ENCODE data around the gene STXBP2. TPM values are rescaled to one million over a fixed set of nuclear protein-coding genes. Genes with fewer than 3 reads are reported as not detected.
A peak's percentile ranks its signal among the peaks of the same experiment; 100 is the strongest.

STXBP2 gene
- total and polyA plus RNA-seq, 2 experiments from 2014 or later = 58.6 to 142 TPM

DNA sequence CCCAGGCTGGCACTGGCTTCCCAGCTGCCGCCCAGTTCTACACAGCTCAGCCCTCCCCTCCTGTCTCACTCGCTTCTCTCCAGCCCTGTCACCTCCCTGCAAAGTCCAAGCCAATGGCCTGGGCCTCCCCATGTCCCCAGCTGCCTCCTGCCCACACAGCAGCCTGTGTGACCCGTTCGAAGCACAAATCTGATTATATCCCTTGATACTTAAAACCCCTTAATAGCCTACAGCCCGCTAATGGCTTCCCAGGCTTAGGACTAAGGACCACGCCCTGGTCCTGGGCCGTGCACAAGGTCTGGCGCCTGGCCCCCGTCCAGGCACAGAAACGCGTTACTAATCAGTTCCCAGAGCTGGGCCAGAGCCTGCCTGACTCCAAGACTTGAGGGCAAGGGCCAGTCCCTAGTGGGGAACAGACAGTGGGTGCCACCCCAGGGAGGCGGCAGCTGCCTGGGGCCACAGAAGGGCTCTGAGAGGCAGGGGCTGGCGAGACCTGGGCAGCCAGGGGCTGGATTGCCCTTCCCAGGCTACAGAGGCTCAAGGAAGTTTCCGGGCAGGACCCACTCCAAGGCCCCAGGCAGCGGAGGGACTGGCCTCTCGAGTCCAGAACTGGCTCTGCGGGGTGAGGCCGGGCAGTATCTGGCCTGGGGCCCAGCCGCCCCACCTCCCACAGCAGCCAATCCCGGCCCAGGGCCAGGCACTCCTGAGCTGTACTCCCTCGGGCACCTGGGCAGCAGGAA lies 18.0 kb upstream of the STXBP2 start:
- Histone ChIP-seq H3K79me2 (no peaks in the 10 kb centered on the region), H2AFZ (no peak overlapping the region), H3K27me3 (no peaks in the 10 kb centered on the region), H3K36me3 (replicated peaks; ENCODE audit: insufficient read depth, low read depth) (no peaks in the 10 kb centered on the region), H3K4me2 (no peak overlapping the region), H3K27ac (peak overlapping the region; percentile 47), H4K20me1 (ENCODE audit: insufficient read depth, poor library complexity, severe bottlenecking) (no peaks in the 10 kb centered on the region), H3K4me3 (no peak overlapping the region), H3K9me2 (replicated peaks; ENCODE audit: insufficient read depth) (no peaks in the 10 kb centered on the region), H3K9me3 (ENCODE audit: low read depth) (no peaks in the 10 kb centered on the region), H3K4me1 (ENCODE audit: insufficient read depth) (no peaks in the 10 kb centered on the region)
- TF ChIP-seq EZH2phosphoT487 (IDR thresholded peaks at IDR 0.05; ENCODE audit: low read depth, severe bottlenecking, unreplicated experiment) (no peak), EZH2 (IDR thresholded peaks at IDR 0.05; ENCODE audit: borderline replicate concordance) (no peak)
- TF ChIP-seq, protein P1, sequence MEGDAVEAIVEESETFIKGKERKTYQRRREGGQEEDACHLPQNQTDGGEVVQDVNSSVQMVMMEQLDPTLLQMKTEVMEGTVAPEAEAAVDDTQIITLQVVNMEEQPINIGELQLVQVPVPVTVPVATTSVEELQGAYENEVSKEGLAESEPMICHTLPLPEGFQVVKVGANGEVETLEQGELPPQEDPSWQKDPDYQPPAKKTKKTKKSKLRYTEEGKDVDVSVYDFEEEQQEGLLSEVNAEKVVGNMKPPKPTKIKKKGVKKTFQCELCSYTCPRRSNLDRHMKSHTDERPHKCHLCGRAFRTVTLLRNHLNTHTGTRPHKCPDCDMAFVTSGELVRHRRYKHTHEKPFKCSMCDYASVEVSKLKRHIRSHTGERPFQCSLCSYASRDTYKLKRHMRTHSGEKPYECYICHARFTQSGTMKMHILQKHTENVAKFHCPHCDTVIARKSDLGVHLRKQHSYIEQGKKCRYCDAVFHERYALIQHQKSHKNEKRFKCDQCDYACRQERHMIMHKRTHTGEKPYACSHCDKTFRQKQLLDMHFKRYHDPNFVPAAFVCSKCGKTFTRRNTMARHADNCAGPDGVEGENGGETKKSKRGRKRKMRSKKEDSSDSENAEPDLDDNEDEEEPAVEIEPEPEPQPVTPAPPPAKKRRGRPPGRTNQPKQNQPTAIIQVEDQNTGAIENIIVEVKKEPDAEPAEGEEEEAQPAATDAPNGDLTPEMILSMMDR (IDR thresholded peaks at IDR 0.05; ENCODE audit: poor library complexity) = no peak
- whole genome bisulfite sequencing (ENCODE audit: low lambda C conversion rate, missing lambda C conversion rate) = 74% methylated on average over 20 of the region's 21 CpGs
- DNase-seq (ENCODE audit: low spot score) = no peak

DNA sequence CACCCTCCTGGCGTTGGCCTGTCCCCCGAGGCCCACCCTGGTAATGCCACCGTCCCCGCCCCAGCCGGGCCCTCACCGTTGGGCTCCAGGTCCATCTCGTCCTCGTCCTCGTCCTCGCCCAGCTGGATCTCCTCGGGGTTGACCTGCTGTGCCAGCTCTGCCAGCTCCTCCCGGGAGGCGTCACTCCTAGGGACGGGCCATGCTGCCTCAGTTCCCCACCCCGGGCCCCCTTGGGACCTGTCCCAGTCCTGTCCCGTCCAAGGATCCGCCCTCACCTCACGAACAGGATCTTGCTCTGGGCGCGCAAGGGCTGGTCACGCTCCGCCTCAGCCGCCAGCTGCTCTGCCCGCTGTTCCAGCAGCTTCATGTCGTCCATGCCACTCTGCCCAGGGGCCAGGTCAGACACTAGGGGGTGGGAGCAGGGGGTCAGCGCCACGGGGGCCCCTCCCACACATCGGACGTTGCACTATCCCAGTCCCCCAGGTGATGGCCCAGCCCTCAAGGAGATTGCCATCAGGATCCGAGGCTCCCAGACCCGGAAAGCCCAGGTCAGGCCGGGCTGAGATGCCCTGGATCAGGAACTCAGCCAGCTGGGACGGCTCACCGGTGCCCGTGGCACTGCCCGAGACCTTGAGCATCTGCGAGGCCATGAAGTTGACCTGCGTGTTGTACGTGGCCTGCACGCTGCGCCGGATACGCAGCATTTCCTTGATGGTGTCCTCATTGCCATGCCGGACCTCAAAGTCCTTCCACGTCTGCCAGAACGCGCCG lies 17.1 kb upstream of the STXBP2 start:
- no peaks in the 10 kb centered on the region for H3K4me1 ChIP-seq (ENCODE audit: insufficient read depth)
- no peaks in the 10 kb centered on the region for H3K9me2 ChIP-seq (replicated peaks; ENCODE audit: insufficient read depth)
- no peak for DNase-seq (ENCODE audit: low spot score)
- WGBS (ENCODE audit: low lambda C conversion rate, missing lambda C conversion rate) = 96% methylated on average over 38 of the region's 48 CpGs
- no peak overlapping the region for H3K27ac ChIP-seq
- no peak for TF ChIP-seq EZH2phosphoT487 (IDR thresholded peaks at IDR 0.05; ENCODE audit: low read depth, severe bottlenecking, unreplicated experiment)
- no peak for TF ChIP-seq EZH2 (IDR thresholded peaks at IDR 0.05; ENCODE audit: borderline replicate concordance)
- TF ChIP-seq, protein P1 (IDR thresholded peaks at IDR 0.05; ENCODE audit: poor library complexity) = no peak
- no peaks in the 10 kb centered on the region for H3K79me2 ChIP-seq
- no peaks in the 10 kb centered on the region for H3K9me3 ChIP-seq (ENCODE audit: low read depth)
- H3K36me3 ChIP-seq (replicated peaks; ENCODE audit: insufficient read depth, low read depth) = no peaks in the 10 kb centered on the region
- H3K27me3 ChIP-seq = no peaks in the 10 kb centered on the region
- H4K20me1 ChIP-seq (ENCODE audit: insufficient read depth, poor library complexity, severe bottlenecking) = no peaks in the 10 kb centered on the region
- no peak overlapping the region for H2AFZ ChIP-seq
- no peak overlapping the region for H3K4me3 ChIP-seq
- no peak overlapping the region for H3K4me2 ChIP-seq

DNA sequence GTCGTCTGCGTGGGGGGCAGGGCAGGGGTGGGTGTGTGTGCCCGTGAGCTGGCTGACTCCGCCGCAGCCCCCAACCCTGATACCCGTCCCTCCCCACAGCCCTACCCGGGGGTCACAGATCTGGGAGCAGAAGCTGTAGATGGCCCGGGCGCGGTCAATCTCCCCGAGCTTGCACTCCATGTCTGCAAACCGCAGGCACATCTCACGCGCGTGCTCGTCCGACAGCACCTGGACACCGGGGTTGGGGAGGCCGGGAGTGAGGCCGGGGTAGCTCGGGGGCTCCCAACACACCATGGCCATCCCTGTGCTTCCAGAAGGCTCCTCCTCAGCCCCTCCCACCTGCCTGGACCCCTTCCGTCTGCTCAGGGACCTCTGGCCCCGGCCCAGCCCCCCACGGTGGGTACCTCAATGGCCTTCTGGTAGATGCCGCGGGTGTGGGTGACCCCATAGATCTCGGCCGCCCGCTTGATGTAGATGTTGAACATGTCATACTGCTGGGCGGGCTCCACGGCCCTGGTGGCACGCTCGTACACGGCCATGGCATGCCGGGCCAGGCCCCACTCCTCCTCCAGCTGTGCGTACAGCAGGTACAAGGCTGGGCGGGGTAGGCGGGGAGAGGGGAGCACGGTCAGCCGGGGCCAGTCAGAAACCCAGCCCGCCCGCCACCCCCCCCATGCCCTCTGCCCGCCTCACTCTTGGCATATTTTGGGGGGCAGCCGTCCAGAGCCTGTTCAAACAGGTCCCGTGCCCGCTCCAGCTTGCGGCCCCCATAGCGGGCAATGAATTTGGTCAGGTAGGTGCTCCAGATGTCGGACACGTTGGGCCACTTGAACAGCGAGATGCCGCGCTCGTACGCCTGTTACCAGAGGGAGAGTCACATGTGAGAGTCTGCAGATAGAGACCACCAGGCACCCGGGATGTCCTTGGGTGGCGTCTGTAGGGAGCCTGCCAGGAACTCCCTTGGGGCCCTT lies 16.2 kb upstream of the STXBP2 start:
- no peaks in the 10 kb centered on the region for H3K36me3 ChIP-seq (replicated peaks; ENCODE audit: insufficient read depth, low read depth)

More for the DNA sequence above, 16.2 kb upstream of the STXBP2 start:
- Histone ChIP-seq H3K4me1 (ENCODE audit: insufficient read depth) (no peaks in the 10 kb centered on the region), H3K4me2 (no peak overlapping the region), H3K79me2 (no peaks in the 10 kb centered on the region), H4K20me1 (ENCODE audit: insufficient read depth, poor library complexity, severe bottlenecking) (no peaks in the 10 kb centered on the region), H2AFZ (no peak overlapping the region), H3K27ac (no peak overlapping the region), H3K9me2 (replicated peaks; ENCODE audit: insufficient read depth) (no peaks in the 10 kb centered on the region), H3K4me3 (no peak overlapping the region), H3K9me3 (ENCODE audit: low read depth) (no peaks in the 10 kb centered on the region), H3K27me3 (no peaks in the 10 kb centered on the region)
- DNase-seq (ENCODE audit: low spot score) = no peak
- WGBS (ENCODE audit: low lambda C conversion rate, missing lambda C conversion rate) = 97% methylated on average over 41 of the region's 57 CpGs
- no peak for TF ChIP-seq EZH2phosphoT487 (IDR thresholded peaks at IDR 0.05; ENCODE audit: low read depth, severe bottlenecking, unreplicated experiment)
- TF ChIP-seq EZH2 (IDR thresholded peaks at IDR 0.05; ENCODE audit: borderline replicate concordance) = no peak
- TF ChIP-seq, protein P1 (IDR thresholded peaks at IDR 0.05; ENCODE audit: poor library complexity) = no peak
